HuH-7 (cell line): ENCODE results near the gene KLHL29.
A peak's percentile ranks its signal among the peaks of the same experiment; 100 is the strongest.

Source experiments
- DNase-seq: peaks from one replicate; pipeline ENCODE4 v3.0.0; 2011; ENCODE audit warnings: low spot score

Gene KLHL29

DNA sequence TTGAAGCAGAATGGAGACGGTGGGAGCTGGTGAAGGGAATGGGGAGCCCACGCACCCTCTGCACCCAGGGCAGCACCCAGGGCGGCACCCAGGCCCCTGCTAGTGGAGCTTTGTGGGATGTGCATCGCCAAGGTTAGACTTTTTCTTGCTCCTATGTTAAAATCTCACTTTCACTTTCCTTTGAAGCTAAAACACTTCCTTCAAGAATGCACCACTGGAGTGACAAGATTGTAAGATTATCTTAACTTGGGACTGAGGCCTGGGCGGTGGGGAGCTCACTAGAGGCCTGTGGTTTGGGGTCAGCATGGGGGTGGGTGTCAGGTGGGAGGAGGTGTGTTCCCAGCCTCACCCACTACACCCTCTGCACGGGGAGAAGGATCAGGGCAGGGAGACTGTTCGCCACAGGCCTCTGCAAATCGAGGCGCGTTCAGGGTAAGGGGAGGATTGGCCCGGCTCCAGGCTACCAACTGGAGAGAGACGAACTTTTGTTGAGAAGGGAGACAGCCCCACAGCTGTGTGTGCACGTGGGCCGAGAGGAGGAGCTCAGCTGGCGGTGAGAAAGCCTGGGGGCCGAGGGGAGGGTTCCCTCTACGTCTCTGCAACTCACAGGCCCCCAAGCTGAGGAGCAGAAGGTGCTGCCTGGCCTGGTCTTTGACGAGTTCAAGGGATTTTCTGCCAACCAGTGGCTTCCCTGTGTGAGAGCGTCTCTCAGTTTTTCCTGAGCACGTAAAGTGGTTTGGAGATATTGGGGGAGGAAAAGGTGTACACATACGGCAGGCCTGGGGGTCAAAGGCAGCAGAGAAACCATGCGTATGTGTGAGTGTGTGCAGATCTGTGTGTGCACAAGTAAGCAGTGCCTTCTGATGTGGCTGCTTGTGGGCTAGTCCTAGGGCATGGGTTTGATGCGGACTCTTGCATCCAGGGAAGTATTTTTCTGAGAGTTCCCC, 147.7 kb downstream of the KLHL29 start:
- no peak for DNase-seq

DNA sequence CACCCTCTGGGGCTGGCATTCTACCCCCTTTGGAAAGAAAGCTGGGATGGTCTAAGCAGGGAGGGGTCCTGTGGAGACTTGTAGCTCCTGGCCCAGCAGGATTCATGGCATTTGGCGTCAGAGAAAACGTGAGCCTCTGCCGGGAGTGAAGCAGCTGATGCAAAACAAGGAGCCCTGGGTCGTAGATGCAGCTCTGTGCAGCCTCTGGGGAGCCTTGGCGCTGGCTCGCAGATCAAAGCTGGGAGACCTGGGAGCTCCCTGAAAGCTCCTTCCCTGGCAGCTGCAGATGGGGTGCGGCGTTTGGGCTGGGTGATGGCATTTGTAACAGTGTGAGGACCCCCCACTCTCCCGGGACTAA, 148.3 kb downstream of the KLHL29 start:
- DNase-seq = no peak

DNA sequence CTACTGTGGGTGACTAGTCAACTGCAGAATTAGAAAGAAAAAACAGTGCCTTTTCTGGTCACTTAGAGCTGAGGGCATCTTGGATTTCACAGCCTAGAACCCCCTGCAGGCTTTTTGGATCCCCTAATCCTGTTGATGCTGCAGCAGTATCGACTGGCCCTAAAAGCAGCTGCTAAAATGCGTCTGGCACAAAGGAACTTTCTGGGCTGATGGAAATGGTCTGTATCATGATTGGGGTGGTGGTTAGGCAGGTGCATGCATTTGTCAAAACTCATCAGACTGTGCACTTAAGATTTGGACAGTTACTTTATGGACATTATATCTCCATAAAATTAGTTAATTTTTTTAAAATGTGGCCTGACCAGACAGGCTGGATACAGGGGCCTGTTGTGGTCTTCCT, 149.8 kb downstream of the KLHL29 start:
- no peak for DNase-seq

DNA sequence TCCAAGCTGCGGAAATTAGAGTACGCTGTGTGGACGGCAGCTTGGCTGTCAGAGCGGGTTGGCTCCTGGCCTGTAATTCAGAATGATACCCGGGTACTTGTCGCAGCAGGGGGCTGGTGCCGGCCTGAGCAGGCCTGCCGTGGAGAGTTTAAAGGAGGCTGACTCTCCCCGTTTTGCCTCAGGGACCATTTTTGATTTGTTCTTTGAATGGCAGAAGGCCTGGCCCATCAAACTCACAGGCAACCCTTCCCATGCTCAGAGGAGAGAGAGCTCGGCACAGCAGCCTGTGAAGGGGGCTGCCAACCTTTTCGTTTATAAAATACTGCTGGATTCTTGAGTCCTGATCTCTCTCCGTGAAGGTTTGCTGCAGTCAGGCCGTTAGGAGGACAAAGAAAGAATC, 151.3 kb downstream of the KLHL29 start:
- no peak for DNase-seq

DNA sequence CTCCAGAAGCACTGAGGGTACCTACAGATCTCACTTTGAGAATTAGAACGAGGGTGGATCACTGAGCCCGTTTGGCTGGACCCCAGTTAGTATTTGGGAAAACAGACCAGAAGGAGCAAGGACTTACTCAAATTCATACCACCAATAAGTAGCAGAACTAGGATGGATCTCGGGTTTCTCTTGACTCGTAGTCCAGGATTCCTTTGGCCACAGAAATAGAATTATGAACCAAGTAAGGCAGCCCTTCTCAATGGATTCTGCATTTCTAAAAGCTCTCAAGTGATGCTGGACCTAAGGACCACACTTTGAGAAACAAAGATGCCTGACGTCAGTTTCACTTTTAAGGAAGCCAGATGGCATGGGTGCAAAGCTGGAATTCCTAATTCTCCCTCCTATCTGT, 153.0 kb downstream of the KLHL29 start:
- DNase-seq = no peak

DNA sequence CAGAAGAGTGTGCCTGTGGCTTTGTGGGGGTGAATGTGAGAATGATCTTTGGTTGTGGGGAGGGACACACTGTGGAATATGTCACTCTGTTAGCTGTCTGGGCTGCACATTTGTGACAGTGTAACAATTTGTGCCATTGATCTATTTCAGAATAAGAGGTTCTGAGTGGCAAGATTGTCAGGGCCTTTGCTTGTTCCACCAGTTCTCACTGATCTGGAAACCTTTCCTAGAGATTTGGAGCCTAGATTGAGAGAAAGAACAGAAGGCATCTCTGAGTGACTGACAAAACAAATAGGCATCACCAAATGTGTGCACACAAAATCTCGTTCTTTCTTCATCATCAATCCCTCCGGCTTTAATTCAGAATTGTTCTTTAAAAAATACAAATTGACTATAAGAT, 153.6 kb downstream of the KLHL29 start:
- DNase-seq = no peak

DNA sequence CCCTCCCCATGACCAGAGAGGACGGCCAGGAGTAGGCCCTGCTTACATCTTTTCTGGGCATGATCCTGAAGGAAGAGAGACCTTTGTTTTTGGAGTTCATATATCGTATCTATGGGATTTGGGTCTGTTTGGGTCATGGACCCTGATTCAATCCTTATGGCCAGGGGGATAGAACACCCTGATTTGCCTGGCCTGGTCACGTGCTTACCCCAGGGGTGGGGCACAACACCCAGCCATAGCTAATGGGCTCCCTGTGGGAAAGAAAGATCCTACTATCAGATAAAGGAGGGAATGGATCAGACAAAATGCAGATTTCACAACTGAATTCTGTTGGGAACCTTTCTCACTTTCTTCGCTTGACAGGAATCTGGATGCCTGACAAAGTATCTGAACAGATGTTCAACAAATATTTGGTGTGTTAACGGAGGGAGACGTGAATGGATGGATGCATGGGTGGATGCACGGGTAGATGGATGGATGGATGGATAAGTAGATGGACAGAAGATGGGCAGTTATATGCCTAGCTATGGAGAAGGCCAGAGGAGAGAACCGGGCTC, 155.9 kb downstream of the KLHL29 start:
- DNase-seq = no peak

DNA sequence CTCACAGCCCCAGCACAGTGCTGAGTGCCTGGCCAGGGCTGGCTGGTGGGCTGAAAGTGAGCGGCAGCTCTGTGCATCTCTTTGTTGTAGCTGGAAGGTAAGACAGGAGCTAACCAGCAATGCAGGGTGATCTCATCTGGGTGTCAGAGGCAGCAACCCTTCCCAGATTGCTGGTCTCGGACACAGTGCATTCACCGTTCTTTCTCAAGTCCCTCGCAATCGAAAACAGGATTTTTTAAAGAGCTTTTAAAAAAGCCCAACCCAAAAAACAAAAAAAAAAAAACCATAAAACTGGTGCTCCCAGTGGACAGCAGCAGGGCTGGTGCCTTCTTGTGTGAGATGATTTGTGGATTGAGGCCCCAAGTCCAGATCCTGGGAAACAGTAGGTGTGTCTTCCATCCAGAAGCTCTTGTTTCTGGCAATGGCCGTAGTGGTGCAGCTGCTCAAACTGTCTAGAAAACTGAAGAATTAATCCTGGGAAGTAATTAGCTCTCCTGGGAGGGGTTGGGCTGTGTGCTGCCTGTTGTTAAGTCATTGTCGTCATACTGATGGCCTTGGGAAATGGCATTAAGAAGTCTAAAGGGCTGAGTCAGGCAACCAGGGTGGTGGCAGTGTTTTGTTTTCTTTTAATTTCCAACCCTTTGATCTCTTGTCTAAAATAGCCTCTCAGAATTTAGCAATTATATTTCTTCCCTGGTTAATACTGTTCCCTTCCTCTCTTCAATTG, 156.7 kb downstream of the KLHL29 start:
- DNase-seq = no peak

DNA sequence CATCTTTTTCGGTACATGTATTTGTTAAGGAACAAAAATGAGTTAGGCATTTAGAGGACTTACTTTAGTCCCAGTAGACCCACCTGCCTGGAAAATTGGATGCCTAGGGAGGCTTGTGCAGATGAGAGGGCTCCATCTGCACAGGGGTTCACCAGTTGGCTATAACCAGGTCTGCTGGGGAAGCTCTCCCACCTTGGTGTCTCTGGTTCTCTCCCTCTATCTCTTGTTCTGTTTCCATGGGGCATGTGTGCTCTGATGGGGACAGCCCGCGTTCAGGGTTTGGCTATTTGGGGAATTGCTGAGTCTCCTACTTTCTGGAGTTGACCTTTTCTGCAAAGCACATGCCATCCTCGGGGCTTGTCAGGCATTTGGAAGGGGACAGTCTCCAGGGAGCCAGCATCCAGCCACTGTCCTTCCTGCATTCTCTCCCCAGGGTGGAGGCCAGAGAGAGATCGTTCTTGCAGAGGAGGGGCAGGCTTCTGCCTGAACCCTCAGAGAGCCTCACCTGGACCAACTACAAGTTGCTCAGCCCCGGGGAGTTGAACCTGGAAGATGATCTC, 157.3 kb downstream of the KLHL29 start:
- no peak for DNase-seq

DNA sequence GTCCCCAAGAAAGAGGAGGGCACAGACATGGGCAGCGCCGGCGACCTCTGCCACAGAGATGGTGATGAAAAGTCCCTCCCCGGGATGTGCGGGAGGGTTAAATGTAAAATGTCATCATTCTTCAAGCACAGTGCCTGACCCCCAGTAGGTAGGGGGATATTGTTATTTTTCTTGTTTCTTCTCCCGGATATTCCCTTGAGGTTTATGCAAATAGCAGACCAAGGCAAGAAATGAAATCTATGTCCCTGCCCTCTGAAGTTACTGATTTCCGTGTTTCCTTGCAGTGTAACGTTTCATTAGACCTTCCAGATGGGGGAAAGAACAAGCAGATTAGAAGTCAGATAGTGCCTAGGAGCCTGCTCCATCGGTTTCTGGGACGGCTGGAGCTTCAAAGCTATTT, 158.3 kb downstream of the KLHL29 start:
- DNase-seq = no peak

DNA sequence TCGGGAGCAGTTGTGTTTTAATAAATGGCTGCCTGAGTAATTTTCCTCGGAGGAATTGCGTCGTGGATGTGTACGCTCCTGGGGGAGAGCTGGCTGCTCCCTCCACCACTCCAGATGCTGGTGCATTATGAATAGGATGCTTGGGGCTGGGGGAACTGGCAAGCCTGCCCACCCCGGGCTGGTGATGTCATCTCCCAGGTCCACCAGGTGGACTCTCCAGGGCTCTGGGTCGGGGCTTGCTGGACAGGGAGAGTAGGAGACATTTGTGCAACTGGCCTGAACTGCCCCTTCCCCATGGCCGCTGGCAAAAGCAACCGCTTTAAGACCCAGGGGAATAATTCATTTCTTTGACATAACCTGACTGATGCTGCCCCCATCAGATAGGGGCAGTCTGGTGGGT, 158.7 kb downstream of the KLHL29 start:
- DNase-seq = no peak

DNA sequence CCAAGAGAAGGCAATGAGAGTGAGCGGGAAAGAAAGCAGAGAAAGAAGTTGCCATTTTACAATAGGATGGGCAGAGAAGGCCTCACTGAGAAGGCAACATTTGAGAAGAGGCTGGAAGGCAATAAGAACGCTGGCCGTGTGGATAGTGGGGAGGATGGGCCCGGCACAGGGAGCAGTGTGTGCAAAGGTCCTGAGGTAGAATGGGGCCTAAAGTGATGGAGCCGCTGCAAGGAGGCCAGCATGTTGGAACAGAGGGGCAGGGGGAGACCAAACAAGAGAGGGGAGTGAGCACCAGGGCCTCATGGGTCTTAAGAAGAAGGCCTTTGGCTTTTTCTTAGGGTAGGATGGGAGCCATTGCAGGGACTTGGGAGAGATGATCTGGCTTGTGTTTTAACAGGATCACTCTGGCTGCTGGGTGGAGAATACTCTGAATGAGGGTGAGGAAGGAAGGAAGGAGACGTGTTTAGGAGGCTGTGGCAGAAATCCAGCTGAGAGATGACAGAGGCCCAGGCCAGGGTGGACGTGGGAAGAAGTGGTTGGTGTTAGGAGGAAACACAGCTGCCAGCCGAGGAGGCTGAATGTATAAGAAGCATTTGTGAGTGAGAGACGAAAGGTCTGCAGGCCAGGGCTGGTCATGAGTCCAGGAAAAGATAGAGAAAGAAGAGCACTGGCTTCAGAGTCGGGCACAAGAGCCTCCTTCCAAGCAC, 159.8 kb downstream of the KLHL29 start:
- no peak for DNase-seq

DNA sequence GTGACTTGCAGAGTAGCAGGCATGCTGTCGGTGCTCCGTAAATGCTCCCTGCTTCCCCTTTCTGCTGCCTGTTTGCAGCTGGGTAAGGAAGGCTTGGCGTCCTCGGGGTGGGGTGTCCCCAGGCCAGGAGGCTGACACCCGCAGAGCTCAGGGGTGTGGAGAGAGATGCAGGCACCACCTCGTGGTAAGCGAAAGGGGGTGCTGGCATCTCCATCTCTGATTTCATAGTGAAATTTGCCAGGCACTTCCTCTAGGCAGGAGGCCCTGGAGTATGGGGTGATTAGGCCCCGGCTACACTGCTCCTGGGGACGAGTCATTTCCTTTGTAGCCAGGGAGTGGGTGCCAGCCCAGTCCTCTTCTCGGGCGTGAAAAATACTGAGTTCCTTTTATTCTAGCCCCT, 160.4 kb downstream of the KLHL29 start:
- DNase-seq = no peak

DNA sequence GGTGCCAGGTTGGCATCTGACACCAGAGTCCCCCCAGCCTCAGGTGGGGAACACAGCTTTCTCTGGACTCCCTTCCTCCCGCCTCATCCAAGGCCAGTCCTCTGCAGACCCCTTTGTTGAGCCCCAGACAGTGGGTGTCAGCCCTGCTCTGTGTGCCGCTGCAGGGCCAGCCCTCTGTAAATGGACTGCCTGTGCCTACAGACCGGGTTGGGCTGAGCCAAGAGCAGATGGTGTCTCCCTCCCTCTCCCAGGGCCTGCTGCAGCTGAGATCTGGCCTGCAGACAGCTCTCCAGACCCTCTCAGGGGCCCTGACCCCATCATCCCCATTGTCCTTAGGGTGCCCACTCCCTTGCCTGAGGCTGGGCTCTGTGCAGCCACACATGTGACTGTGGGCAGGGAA, 160.8 kb downstream of the KLHL29 start:
- no peak for DNase-seq

DNA sequence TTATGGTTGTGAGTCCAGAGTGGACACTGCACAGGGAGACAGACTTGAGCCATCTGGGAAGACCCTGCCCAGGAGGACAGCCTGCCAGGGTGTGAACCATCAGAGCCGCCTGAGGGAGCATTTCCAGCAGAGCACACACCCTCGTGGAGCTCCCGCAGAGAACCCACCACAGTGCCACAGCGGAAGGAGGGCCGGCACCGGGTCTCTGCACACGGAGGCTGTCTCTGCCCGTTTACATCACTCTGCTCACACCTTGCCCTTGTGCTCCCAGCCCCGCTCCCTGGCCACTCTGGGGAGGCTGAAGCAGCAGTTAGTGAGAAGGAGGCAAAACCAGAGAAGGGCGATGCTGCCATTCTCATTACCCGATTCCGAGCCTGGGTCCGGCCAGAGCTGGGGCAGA, 161.9 kb downstream of the KLHL29 start:
- DNase-seq = no peak

DNA sequence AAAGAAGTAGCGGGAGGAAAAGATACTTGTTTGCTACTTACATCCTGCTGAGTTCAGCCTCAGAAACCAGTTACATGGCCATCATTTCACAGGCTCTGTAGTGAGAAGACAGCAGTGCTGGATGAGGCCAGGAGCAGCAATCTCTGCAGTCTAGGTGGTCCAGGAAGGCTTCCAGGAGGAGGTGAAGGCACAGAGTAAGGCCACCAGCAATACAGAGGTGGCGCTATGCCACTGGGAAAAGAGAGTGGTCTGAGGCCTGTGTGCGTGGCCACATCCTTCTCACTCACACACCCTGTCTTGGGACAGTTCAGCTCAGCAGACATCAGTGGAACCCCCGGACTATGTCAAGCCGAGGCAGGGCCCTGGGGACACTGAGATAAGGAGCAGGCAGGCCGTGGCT, 162.7 kb downstream of the KLHL29 start:
- DNase-seq = no peak

DNA sequence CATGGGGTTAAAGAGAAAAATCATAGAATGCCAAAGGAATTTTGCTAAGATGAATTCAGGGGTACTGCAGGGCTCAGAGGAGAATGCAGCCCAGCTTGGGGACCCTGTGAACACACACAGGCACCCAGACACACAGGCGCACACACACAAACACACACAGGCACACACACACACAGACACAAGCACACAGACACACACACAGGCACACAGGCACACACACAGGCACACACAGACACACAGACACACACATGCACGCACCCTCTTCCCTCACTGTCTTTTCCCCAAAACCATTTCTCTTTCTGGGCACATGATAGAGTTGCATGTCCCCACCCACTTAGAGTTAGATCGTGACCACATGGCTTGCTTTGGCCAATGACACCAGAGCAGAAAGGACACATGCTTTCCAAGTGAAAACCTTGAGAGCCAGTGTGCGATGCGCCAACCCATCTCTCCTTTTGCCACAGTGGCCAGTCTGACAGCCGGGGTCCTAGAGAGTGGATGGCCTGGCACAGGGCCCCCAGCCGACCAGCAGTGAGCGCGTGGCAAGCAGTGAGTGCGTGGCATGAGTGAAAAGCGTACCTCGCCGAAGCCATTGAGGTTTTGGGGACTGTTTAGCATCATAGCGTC, 163.3 kb downstream of the KLHL29 start:
- DNase-seq = no peak

DNA sequence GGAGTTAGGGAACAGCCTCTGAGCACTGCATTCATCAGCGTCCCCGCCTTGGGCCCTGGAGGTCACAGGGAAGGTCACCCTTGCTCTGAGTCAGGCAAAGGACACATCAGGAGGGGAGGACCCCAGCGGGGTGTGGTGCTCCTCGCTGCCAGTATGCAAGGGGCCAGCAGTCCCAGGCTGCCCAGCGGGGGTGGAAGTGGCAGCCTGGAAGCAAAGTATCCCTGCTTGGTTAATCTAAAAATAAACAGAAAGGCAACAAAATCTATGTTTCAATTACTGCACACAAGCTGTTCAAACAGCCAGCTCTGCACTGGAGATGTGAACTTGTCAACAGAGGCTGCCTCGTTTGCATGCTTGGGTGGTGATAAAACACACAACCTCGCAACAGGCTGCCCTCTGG, 164.1 kb downstream of the KLHL29 start:
- DNase-seq = peak; percentile 58

DNA sequence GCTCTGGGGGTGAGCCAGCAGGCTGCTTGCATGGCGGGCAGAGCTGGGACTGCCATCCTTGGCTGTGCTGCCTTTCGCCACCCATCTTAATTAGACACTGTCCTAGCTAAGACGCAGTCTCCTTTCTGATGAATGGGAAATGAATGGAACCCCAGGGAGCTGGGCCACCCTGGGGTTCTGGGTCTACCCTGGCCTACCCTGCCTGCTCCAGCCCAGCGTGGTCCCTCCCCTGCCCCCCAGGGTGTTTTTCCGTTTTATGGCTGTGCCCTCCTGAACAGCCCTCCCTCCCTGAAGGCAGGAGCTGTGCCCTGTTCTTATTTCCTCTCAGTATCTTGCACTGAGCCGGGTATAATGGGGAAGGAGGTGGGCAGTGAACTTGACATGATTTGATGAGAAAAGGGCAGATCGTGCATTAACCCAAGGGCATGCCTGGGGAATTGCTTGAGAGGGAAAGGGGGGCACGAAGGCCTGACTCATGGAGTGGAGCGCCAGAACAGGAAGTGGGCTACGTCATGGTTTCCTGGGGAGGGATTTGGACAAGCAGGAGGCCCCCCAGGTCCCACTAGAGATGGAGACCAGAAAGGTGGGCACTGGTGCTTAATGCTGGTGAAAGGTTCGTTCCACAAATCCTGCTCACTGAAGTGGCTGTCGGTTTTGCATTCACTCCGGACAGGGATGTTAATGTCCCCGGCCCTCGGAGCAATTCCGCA, 165.0 kb downstream of the KLHL29 start:
- no peak for DNase-seq

DNA sequence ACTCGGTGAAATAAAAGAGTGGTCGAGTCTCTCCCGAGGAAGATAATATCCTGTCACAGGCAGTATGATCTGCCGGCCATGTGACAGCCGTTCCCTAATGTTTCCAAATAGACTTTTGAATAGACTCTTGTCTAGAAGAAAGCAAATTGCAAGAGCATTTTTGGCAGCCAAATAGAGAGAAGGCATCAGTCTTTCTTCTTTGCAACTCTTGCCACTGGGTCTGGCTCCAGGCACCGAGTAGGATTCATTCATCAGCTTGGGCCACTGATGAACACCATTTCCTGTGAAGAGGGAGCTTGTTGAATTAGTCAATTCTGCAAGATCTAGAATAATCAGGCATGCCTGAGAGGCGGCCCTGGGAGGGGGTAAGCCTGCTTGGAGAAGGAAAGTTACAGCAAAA, 165.6 kb downstream of the KLHL29 start:
- no peak for DNase-seq

DNA sequence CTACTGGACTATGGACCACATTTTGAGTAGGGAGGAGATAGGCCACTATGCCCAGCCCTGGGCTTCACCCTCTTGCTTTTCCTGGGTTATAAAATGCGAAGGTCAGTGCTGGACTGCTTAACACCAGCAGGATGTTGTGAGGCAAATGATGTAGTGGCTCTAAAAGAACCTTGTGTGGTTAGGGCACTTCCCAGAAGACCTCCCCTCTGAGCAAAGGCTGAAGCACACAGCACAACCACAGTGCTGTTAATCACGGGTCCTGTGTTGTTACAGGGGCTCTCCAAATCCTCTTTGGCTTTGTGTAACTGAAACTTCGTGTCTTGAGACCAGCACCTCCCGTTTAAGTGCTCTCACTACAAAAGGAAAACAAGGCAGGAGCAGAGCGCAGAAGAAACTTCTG, 166.9 kb downstream of the KLHL29 start:
- no peak for DNase-seq
